ENCODE measurements around the gene RSPH10B2.
"Not testable (repeated sequence)": the region's sequence is repeated elsewhere in the genome, so short reads cannot be mapped to it uniquely, and the experiment has no call there.

- TF ChIP-seq CTCF (conservative IDR thresholded peaks at IDR 0.05; ENCODE audit: low read length); EZH2phosphoT487 (IDR thresholded peaks at IDR 0.05; ENCODE audit: borderline replicate concordance, low read depth, low read length): not testable (repeated sequence)
Measured at GRCh38 chr7:6843092-6843491, 89.2 kb downstream of the RSPH10B2 start.
